ENCODE data around the gene ASPDH. TPM values are rescaled to one million over a fixed set of nuclear protein-coding genes. Genes with fewer than 3 reads are reported as not detected.

ASPDH gene
- total and polyA plus RNA-seq, 2 of the 4 experiments (the other 2 are of a cell fraction), result not detected

DNA sequence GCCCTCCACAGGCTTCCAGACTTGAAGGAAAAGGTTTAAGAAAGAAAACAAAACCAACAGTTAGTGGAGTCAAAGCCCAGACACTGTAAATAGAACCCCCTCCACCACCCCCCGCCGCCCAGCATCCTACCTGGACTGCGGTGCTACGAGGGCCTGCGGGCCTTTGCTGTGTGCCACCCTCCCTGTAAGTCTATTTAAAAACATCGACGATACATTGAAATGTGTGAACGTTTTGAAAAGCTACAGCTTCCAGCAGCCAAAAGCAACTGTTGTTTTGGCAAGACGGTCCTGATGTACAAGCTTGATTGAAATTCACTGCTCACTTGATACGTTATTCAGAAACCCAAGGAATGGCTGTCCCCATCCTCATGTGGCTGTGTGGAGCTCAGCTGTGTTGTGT is 30.8 kb downstream of the ASPDH start:
- WGBS, 2 experiments (ENCODE audit: extremely low coverage in 2 of 2, insufficient read length in 1 of 2), result 80% methylated on average over 9 of the region's 10 CpGs; no CpG with 5 or more reads in 1 of the 2 experiments
- Histone ChIP-seq H4K5ac (ENCODE audit: low read depth, low read length) (no peak overlapping the region), H3K23ac (ENCODE audit: low read depth, low read length) (no peak overlapping the region), H2AFZ (replicated peaks; ENCODE audit: low read length, poor library complexity) (no peak overlapping the region), H3K27me3 (ENCODE audit: control insufficient read depth, insufficient read depth, low read length) (peaks cover 3% of the 10 kb centered on the region; the same call in 1 of the 2 replicates), H3K14ac (replicated peaks; ENCODE audit: low read depth, low read length) (no peak overlapping the region), H3K27ac (ENCODE audit: insufficient read depth, low read length) (no peak overlapping the region), H4K8ac (ENCODE audit: low read depth in 2 of 2, low read length in 2 of 2) (no peak overlapping the region), H3K56ac (ENCODE audit: extremely low read depth, insufficient read depth, low read length) (no peak overlapping the region), H4K20me1 (ENCODE audit: insufficient read depth, low read length) (peaks cover 4% of the 10 kb centered on the region), H2AK5ac (ENCODE audit: low read depth, low read length) (no peak overlapping the region), H3K9ac (ENCODE audit: low read depth, low read length) (no peak overlapping the region), H2BK120ac (ENCODE audit: low read depth, low read length) (no peak overlapping the region), H2BK15ac (ENCODE audit: low read depth, low read length) (no peak overlapping the region), H3K4me1 (ENCODE audit: control insufficient read depth, insufficient read depth, low read length) (no peaks in the 10 kb centered on the region), H3K4me2 (ENCODE audit: low read depth, low read length) (no peak overlapping the region), H3K79me1 (ENCODE audit: low read depth in 1 of 2, low read length in 2 of 2) (peaks cover 8 to 14% of the 10 kb centered on the region in 2 experiments; a peak in 3 of 4 replicates), H4K91ac (ENCODE audit: insufficient read depth, low read depth, low read length) (no peak overlapping the region), H2BK20ac (ENCODE audit: low read depth, low read length) (no peak overlapping the region), H3K4me3 (ENCODE audit: insufficient read depth, low read depth, low read length) (no peak overlapping the region), H3K36me3 (ENCODE audit: control insufficient read depth, insufficient read depth, low read length) (peaks cover 26% of the 10 kb centered on the region), H3K18ac (ENCODE audit: low read depth, low read length) (no peak overlapping the region), H3K9me1 (ENCODE audit: insufficient read depth, low read length) (no peaks in the 10 kb centered on the region), H3K4ac (ENCODE audit: low read depth, low read length) (no peak overlapping the region), H2AK9ac (replicated peaks; ENCODE audit: low read depth, low read length, poor library complexity) (no peak overlapping the region), H3K9me3 (ENCODE audit: control insufficient read depth, insufficient read depth, low read length) (no peaks in the 10 kb centered on the region; the same call in 1 of the 2 replicates), H2BK5ac (ENCODE audit: low read depth, low read length, poor library complexity, severe bottlenecking) (no peak overlapping the region)
- ATAC-seq (ENCODE audit: low read depth) (no peak), DNase-seq (no peak)
- TF ChIP-seq RAD21 (IDR thresholded peaks at IDR 0.05; ENCODE audit: low read length) (no peak), SMC3 (IDR thresholded peaks at IDR 0.05; ENCODE audit: low read depth, low read length) (no peak), RFX5 (IDR thresholded peaks at IDR 0.05; ENCODE audit: low read depth, low read length) (no peak), NFE2L2 (IDR thresholded peaks at IDR 0.05; ENCODE audit: low read depth, low read length) (no peak), FOS (IDR thresholded peaks at IDR 0.05; ENCODE audit: low read depth, low read length) (no peak), MAZ (IDR thresholded peaks at IDR 0.05; ENCODE audit: borderline replicate concordance, low read depth, low read length) (no peak), RCOR1 (IDR thresholded peaks at IDR 0.05; ENCODE audit: insufficient replicate concordance, low read length) (no peak), MAFK (IDR thresholded peaks at IDR 0.05; ENCODE audit: low read depth, low read length) (no peak), BHLHE40 (IDR thresholded peaks at IDR 0.05; ENCODE audit: low read depth, low read length) (no peak)
- TF ChIP-seq, protein P1, sequence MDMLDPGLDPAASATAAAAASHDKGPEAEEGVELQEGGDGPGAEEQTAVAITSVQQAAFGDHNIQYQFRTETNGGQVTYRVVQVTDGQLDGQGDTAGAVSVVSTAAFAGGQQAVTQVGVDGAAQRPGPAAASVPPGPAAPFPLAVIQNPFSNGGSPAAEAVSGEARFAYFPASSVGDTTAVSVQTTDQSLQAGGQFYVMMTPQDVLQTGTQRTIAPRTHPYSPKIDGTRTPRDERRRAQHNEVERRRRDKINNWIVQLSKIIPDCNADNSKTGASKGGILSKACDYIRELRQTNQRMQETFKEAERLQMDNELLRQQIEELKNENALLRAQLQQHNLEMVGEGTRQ (IDR thresholded peaks at IDR 0.05; ENCODE audit: low read depth, low read length), result no peak
- TF ChIP-seq, protein P2, sequence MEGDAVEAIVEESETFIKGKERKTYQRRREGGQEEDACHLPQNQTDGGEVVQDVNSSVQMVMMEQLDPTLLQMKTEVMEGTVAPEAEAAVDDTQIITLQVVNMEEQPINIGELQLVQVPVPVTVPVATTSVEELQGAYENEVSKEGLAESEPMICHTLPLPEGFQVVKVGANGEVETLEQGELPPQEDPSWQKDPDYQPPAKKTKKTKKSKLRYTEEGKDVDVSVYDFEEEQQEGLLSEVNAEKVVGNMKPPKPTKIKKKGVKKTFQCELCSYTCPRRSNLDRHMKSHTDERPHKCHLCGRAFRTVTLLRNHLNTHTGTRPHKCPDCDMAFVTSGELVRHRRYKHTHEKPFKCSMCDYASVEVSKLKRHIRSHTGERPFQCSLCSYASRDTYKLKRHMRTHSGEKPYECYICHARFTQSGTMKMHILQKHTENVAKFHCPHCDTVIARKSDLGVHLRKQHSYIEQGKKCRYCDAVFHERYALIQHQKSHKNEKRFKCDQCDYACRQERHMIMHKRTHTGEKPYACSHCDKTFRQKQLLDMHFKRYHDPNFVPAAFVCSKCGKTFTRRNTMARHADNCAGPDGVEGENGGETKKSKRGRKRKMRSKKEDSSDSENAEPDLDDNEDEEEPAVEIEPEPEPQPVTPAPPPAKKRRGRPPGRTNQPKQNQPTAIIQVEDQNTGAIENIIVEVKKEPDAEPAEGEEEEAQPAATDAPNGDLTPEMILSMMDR (conservative IDR thresholded peaks at IDR 0.05; ENCODE audit: low read depth, low read length), result no peak
- TF ChIP-seq, protein P3, sequence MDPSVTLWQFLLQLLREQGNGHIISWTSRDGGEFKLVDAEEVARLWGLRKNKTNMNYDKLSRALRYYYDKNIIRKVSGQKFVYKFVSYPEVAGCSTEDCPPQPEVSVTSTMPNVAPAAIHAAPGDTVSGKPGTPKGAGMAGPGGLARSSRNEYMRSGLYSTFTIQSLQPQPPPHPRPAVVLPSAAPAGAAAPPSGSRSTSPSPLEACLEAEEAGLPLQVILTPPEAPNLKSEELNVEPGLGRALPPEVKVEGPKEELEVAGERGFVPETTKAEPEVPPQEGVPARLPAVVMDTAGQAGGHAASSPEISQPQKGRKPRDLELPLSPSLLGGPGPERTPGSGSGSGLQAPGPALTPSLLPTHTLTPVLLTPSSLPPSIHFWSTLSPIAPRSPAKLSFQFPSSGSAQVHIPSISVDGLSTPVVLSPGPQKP (IDR thresholded peaks at IDR 0.05; ENCODE audit: borderline replicate concordance, low read depth, low read length), result no peak
- in situ Hi-C loops (cut with MboI; ENCODE audit: low sequenced_read_pairs), result no loop called here
- ChIA-PET CTCF (no interaction called here), POLR2A (ENCODE audit: unreplicated experiment) (no interaction called here)
- dilution Hi-C loops (cut with HindIII; ENCODE audit: low sequenced_read_pairs, unreplicated experiment), result no loop called here
- intact Hi-C loops (cut with micrococcal nuclease), result no loop called here
- TSS peak; percentile 81 for BruUV-seq (replicated peaks)
